Measurements from ENCODE around the gene L3MBTL4. TPM values are rescaled to one million over a fixed set of nuclear protein-coding genes. Genes with fewer than 3 reads are reported as not detected.

The L3MBTL4 gene
- polyA plus RNA-seq, 1 of the 3 experiments (the other 2 are of a cell fraction): 0.02 TPM

- TF ChIP-seq SMC3 (IDR thresholded peaks at IDR 0.05; ENCODE audit: low read depth, low read length): no peak
- TF ChIP-seq RCOR1 (IDR thresholded peaks at IDR 0.05; ENCODE audit: low read length): no peak
- no peak for TF ChIP-seq JUND (IDR thresholded peaks at IDR 0.05)
- TF ChIP-seq IRF3 (IDR thresholded peaks at IDR 0.05; ENCODE audit: low read depth, low read length): no peak
- TF ChIP-seq REST (IDR thresholded peaks at IDR 0.05; ENCODE audit: low read depth, low read length): no peak
Observed at GRCh38 chr18:6336239-6336638, 78.5 kb downstream of the L3MBTL4 start (continued).

GRCh38 chr18:6333981-6334380 lies 80.7 kb downstream of the L3MBTL4 start:
- no peaks in the 10 kb centered on the region for H3K79me2 ChIP-seq (ENCODE audit: insufficient read depth)
- H3K4me3 ChIP-seq (ENCODE audit: low read depth in 2 of 2, low read length in 1 of 2): no peak overlapping the region
- no peaks in the 10 kb centered on the region for H3K9me2 ChIP-seq
- no peaks in the 10 kb centered on the region for H4K20me1 ChIP-seq (ENCODE audit: insufficient read depth)
- H3K9me3 ChIP-seq: no peaks in the 10 kb centered on the region
- no peak overlapping the region for H3K9ac ChIP-seq
- H3K27ac ChIP-seq (ENCODE audit: low read depth in 2 of 2, low read length in 1 of 2): no peak overlapping the region
- 30% methylated on average over 4 of the region's 4 CpGs for WGBS (ENCODE audit: low lambda C conversion rate)
- no peak for TF ChIP-seq RFX5 (IDR thresholded peaks at IDR 0.05; ENCODE audit: low read length)
- TF ChIP-seq ELF1 (IDR thresholded peaks at IDR 0.05): no peak
- no peak for TF ChIP-seq FOXJ3 (CRISPR knock-in tag; IDR thresholded peaks at IDR 0.05)
- TF ChIP-seq MEF2A (IDR thresholded peaks at IDR 0.05; ENCODE audit: borderline replicate concordance, low read depth): no peak
- TF ChIP-seq RXRA (IDR thresholded peaks at IDR 0.05; ENCODE audit: borderline replicate concordance, low read depth): no peak
- no peak for TF ChIP-seq GATA2 (CRISPR knock-in tag; IDR thresholded peaks at IDR 0.05)
- TF ChIP-seq ZBTB33 (IDR thresholded peaks at IDR 0.05; ENCODE audit: borderline replicate concordance, low read depth): no peak
- TF ChIP-seq PBX3 (IDR thresholded peaks at IDR 0.05): no peak
- no peak for TF ChIP-seq POLR2AphosphoS5 (IDR thresholded peaks at IDR 0.05; ENCODE audit: low read depth, low read length)
- TF ChIP-seq IRF3 (IDR thresholded peaks at IDR 0.05; ENCODE audit: low read depth, low read length): no peak
- no peak for TF ChIP-seq JUND (IDR thresholded peaks at IDR 0.05)
- TF ChIP-seq YY1 (IDR thresholded peaks at IDR 0.05; ENCODE audit: low read depth): no peak
- no peak for TF ChIP-seq MXI1 (IDR thresholded peaks at IDR 0.05; ENCODE audit: low read depth, low read length)
- no peak for TF ChIP-seq NRF1 (IDR thresholded peaks at IDR 0.05; ENCODE audit: low read depth, low read length)
- no peak for TF ChIP-seq CHD2 (IDR thresholded peaks at IDR 0.05; ENCODE audit: low read length, partially characterized antibody)
- no peak for TF ChIP-seq FOXM1 (IDR thresholded peaks at IDR 0.05; ENCODE audit: low read depth)
- no peaks in the 10 kb centered on the region for H3K27me3 ChIP-seq (ENCODE audit: insufficient read depth)
- no peak for DNase-seq
- no peaks in the 10 kb centered on the region for H3K36me3 ChIP-seq (replicated peaks in 1 of 2; ENCODE audit: control insufficient read depth in 1 of 2, insufficient read depth in 2 of 2, low read length in 1 of 2)
- no peak overlapping the region for H3K4me2 ChIP-seq
- no peak overlapping the region for H2AFZ ChIP-seq (ENCODE audit: low read depth)
- CTCF ChIA-PET: no interaction called here
- no peaks in the 10 kb centered on the region for H3K4me1 ChIP-seq (ENCODE audit: control insufficient read depth in 1 of 2, insufficient read depth in 2 of 2, low read depth in 1 of 2, low read length in 1 of 2)
- POLR2A ChIA-PET: no interaction called here
- H3F3A ChIP-seq (replicated peaks; ENCODE audit: insufficient read depth): no peaks in the 10 kb centered on the region

Data from SK-N-SH (cell line).